K562 (cell line): ENCODE measurements around the gene RINL. TPM values are rescaled to one million over a fixed set of nuclear protein-coding genes. Genes with fewer than 3 reads are reported as not detected.

ENCODE experiments used
- C11orf30 ChIP-seq: fragments of 450-650 bp; IDR thresholded peaks from 2 replicates; pipeline ENCODE4 v1.6.1; 2016; ENCODE audit warnings: low read depth, mild to moderate bottlenecking
- CEBPG ChIP-seq, 3 experiments: fragments of 200-800 bp in 1 of 3; sonication (Bioruptor generic) in 1 of 3; sonication (generic) in 1 of 3; formaldehyde crosslinking in 1 of 3; IDR thresholded peaks in 2 of 3; conservative IDR thresholded peaks in 1 of 3; 2 replicates each; pipeline versions ENCODE4 v1.6.1 to v1.8.0; 2016 to 2022; ENCODE audit warnings: missing compliant biosample characterization in 2 of 3, missing genetic modification characterization in 2 of 3, mild to moderate bottlenecking in 1 of 3, missing genetic modification reagents in 1 of 3
- E2F4 ChIP-seq: sonication (generic); formaldehyde crosslinking; IDR thresholded peaks from 2 replicates; pipeline ENCODE4 v1.8.0; 2022; ENCODE audit warnings: mild to moderate bottlenecking, low read depth, missing genetic modification reagents
- FIP1L1 ChIP-seq: fragments of 200-400 bp; formaldehyde crosslinking; IDR thresholded peaks from 2 replicates; pipeline ENCODE4 v1.6.1; 2018; ENCODE audit warnings: mild to moderate bottlenecking, low read depth, low read length; ENCODE audit not compliant: poor library complexity, severe bottlenecking
- GATAD2A ChIP-seq: fragments of 450-650 bp; IDR thresholded peaks from 2 replicates; pipeline ENCODE4 v1.6.1; 2017
- GTF2E2 ChIP-seq: fragments of 200-800 bp; sonication (Bioruptor generic); IDR thresholded peaks from 2 replicates; pipeline ENCODE4 v1.6.1; 2016; ENCODE audit warnings: missing genetic modification characterization, missing compliant biosample characterization
- HDAC1 ChIP-seq, 2 experiments: fragments of 450-650 bp; IDR thresholded peaks; 2 replicates each; pipeline ENCODE4 v1.6.1; 2016 to 2017; ENCODE audit warnings: inconsistent platforms in 1 of 2, mild to moderate bottlenecking in 1 of 2, moderate library complexity in 1 of 2
- MTA3 ChIP-seq: fragments of 450-650 bp; formaldehyde crosslinking; IDR thresholded peaks from 2 replicates; pipeline ENCODE4 v1.6.1; 2017; ENCODE audit warnings: mild to moderate bottlenecking, borderline replicate concordance
- NR2C2 ChIP-seq, 2 experiments: fragments of 200-800 bp in 1 of 2; sonication (Bioruptor generic) in 1 of 2; sonication (generic) in 1 of 2; formaldehyde crosslinking in 1 of 2; IDR thresholded peaks; 2 replicates each; pipeline versions ENCODE4 v1.6.1 to v1.8.0; 2016 to 2022; ENCODE audit warnings: mild to moderate bottlenecking in 1 of 2, missing compliant biosample characterization in 1 of 2, missing genetic modification characterization in 1 of 2, missing genetic modification reagents in 1 of 2
- POLR2AphosphoS2 ChIP-seq: IDR thresholded peaks from 2 replicates; pipeline ENCODE4 v1.6.1; 2012; ENCODE audit warnings: low read length, improper control_type of control experiment
- SMARCE1 ChIP-seq: fragments of 450-650 bp; IDR thresholded peaks from 2 replicates; pipeline ENCODE4 v1.7.1; 2016; ENCODE audit warnings: mild to moderate bottlenecking
- SRSF9 ChIP-seq: fragments of 200-400 bp; formaldehyde crosslinking; IDR thresholded peaks from 2 replicates; pipeline ENCODE4 v1.6.1; 2017; ENCODE audit warnings: low read depth, low read length, borderline replicate concordance
- TCFL5 ChIP-seq: fragments of 250-450 bp; sonication (Bioruptor Pico); conservative IDR thresholded peaks from 2 replicates; pipeline ENCODE4 v1.6.1; 2021; ENCODE audit warnings: mild to moderate bottlenecking, moderate library complexity, matching md5 sums
- TFAM ChIP-seq: fragments of 250-450 bp; sonication (Bioruptor Pico); conservative IDR thresholded peaks from 2 replicates; pipeline ENCODE4 v1.5.0; 2021; ENCODE audit warnings: mild to moderate bottlenecking, moderate library complexity
- ZNF12 ChIP-seq: sonication (generic); formaldehyde crosslinking; IDR thresholded peaks from 2 replicates; pipeline ENCODE4 v1.4.0; 2020; ENCODE audit warnings: mild to moderate bottlenecking, missing genetic modification reagents
- ZNF224 ChIP-seq: sonication (generic); formaldehyde crosslinking; IDR thresholded peaks from 2 replicates; pipeline ENCODE4 v1.8.0; 2022; ENCODE audit warnings: mild to moderate bottlenecking, missing genetic modification reagents
- polyA plus RNA-seq, 8 experiments: library from polyadenylated mRNA; depleted of rRNA in 4 of 8; stranded (reverse) in 5 of 8; unstranded in 3 of 8; fragments of >200 nt; fragmentation: Nextera tagmentation in 2 of 8; fragmentation: Illumina TruSeq in 1 of 8; extraction: Ambion mirVana in 2 of 8; extraction: Trizol in 1 of 8; gene quantifications; 2 replicates each; pipeline versions ENCODE4 v1.2.1 to v1.2.3, GENCODE V29; 2011 to 2014; ENCODE audit warnings: inconsistent platforms in 1 of 8, missing spikeins in 1 of 8
- total RNA-seq, 7 experiments: library from RNA; depleted of rRNA in 6 of 7; stranded (reverse); fragments of >200 nt in 6 of 7; fragmentation: Illumina TruSeq in 2 of 7; extraction: Trizol in 2 of 7; gene quantifications; 2 replicates each; pipeline versions ENCODE4 v1.2.1 to v1.2.3, GENCODE V29; 2011 to 2021; ENCODE audit warnings: low replicate concordance in 1 of 7
- TF ChIP-seq, protein P1 (sequence below): fragments of 250-450 bp; sonication (Bioruptor Pico); IDR thresholded peaks from 2 replicates; pipeline ENCODE4 v1.8.0; 2021; ENCODE audit warnings: mild to moderate bottlenecking, moderate library complexity
- TF ChIP-seq, protein P2 (sequence below): sonication (generic); formaldehyde crosslinking; IDR thresholded peaks from 2 replicates; pipeline ENCODE4 v1.5.0; 2020; ENCODE audit warnings: missing genetic modification reagents
- TF ChIP-seq, protein P3 (sequence below): fragments of 250-450 bp; sonication (Bioruptor Pico); IDR thresholded peaks from 2 replicates; pipeline ENCODE4 v1.4.0; 2020; ENCODE audit warnings: mild to moderate bottlenecking, moderate library complexity, borderline replicate concordance
- TF ChIP-seq, protein P4 (sequence below), 2 experiments: fragments of 450-650 bp in 1 of 2; sonication (generic) in 1 of 2; formaldehyde crosslinking in 1 of 2; IDR thresholded peaks in 1 of 2; conservative IDR thresholded peaks in 1 of 2; 2 replicates each; pipeline versions ENCODE4 v1.6.1 to v1.8.1; 2016 to 2023; ENCODE audit warnings: mild to moderate bottlenecking in 2 of 2, moderate library complexity in 2 of 2, inconsistent platforms in 1 of 2, missing genetic modification reagents in 1 of 2

The RINL gene
- total and polyA plus RNA-seq, 9 of the 15 experiments (the other 6 are each of a cell fraction or from before 2014, with no cell fraction given), result 0.82 to 10.9 (median 4.9) TPM

DNA sequence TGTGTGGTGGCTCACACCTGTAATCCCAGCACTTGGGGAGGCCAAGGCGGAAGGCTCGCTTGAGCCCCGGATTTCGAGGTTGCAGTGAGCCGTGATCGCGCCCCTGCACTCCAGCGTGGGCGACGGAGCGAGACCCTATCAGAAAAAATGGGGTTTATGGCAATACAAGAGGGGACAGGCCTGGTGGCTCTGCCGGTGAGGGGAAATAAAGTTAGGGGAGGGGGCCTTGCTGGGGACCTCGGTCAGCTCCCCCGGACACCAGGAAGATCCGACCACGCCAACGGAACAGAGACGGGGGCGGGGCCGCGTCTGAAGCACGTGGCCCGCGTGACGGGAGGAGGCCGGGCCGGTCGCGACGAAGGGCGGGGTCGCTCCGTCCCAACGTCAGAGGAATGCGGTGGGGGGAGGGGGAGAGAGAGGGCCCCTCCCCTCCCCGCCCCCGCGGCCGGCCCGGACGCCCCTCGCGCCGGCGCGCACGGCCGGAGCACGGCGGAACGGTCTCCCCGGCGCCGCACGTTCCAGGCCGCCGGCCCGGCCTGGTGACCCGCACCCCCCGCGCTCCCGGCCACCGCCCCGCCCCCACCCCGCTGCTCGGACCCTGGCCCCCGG, 26.3 kb downstream of the RINL start (continued):
- TF ChIP-seq, protein P1, sequence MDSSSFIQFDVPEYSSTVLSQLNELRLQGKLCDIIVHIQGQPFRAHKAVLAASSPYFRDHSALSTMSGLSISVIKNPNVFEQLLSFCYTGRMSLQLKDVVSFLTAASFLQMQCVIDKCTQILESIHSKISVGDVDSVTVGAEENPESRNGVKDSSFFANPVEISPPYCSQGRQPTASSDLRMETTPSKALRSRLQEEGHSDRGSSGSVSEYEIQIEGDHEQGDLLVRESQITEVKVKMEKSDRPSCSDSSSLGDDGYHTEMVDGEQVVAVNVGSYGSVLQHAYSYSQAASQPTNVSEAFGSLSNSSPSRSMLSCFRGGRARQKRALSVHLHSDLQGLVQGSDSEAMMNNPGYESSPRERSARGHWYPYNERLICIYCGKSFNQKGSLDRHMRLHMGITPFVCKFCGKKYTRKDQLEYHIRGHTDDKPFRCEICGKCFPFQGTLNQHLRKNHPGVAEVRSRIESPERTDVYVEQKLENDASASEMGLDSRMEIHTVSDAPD (CRISPR knock-in tag), result no peak
- TF ChIP-seq ZNF12 (CRISPR knock-in tag) (no peak), TFAM (CRISPR knock-in tag) (no peak), HDAC1 (IDR thresholded peaks at IDR 0.05) (peak in 1 of 2 experiments; percentile 96; a peak in 2 of 4 replicates), MTA3 (peak; percentile 36; the same call in 1 of the 2 replicates), FIP1L1 (no peak), ZNF224 (no peak), NR2C2 (CRISPR knock-in tag; IDR thresholded peaks at IDR 0.05) (0 out of 2 replicates have a peak, but pooled peaks have one; percentile 15), NR2C2 (tag; IDR thresholded peaks at IDR 0.05) (no peak), POLR2AphosphoS2 (no peak), SRSF9 (no peak), GTF2E2 (tag) (peak; percentile 14; the same call in 1 of the 2 replicates), E2F4 (CRISPR knock-in tag) (no peak), CEBPG (CRISPR knock-in tag; IDR thresholded peaks at IDR 0.05) (no peak), CEBPG (tag; conservative IDR thresholded peaks at IDR 0.05 in 1 of 2, IDR thresholded peaks at IDR 0.05 in 1 of 2) (no peak), TCFL5 (no peak), GATAD2A (no peak), SMARCE1 (0 out of 2 replicates have a peak, but pooled peaks have one; percentile 42), C11orf30 (no peak)
- TF ChIP-seq, protein P2, sequence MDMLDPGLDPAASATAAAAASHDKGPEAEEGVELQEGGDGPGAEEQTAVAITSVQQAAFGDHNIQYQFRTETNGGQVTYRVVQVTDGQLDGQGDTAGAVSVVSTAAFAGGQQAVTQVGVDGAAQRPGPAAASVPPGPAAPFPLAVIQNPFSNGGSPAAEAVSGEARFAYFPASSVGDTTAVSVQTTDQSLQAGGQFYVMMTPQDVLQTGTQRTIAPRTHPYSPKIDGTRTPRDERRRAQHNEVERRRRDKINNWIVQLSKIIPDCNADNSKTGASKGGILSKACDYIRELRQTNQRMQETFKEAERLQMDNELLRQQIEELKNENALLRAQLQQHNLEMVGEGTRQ (CRISPR knock-in tag), result peak; percentile 93
- TF ChIP-seq, protein P3, sequence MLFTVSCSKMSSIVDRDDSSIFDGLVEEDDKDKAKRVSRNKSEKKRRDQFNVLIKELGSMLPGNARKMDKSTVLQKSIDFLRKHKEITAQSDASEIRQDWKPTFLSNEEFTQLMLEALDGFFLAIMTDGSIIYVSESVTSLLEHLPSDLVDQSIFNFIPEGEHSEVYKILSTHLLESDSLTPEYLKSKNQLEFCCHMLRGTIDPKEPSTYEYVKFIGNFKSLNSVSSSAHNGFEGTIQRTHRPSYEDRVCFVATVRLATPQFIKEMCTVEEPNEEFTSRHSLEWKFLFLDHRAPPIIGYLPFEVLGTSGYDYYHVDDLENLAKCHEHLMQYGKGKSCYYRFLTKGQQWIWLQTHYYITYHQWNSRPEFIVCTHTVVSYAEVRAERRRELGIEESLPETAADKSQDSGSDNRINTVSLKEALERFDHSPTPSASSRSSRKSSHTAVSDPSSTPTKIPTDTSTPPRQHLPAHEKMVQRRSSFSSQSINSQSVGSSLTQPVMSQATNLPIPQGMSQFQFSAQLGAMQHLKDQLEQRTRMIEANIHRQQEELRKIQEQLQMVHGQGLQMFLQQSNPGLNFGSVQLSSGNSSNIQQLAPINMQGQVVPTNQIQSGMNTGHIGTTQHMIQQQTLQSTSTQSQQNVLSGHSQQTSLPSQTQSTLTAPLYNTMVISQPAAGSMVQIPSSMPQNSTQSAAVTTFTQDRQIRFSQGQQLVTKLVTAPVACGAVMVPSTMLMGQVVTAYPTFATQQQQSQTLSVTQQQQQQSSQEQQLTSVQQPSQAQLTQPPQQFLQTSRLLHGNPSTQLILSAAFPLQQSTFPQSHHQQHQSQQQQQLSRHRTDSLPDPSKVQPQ (CRISPR knock-in tag), result no peak
- TF ChIP-seq, protein P4, sequence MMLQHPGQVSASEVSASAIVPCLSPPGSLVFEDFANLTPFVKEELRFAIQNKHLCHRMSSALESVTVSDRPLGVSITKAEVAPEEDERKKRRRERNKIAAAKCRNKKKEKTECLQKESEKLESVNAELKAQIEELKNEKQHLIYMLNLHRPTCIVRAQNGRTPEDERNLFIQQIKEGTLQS (IDR thresholded peaks at IDR 0.05), result no peak
- TF ChIP-seq, protein P4 (CRISPR knock-in tag; conservative IDR thresholded peaks at IDR 0.05), result no peak
